ENCODE data around the gene INSYN1. TPM values are rescaled to one million over a fixed set of nuclear protein-coding genes. Genes with fewer than 3 reads are reported as not detected.
A peak's percentile ranks its signal among the peaks of the same experiment; 100 is the strongest.
"Not testable (repeated sequence)": the region's sequence is repeated elsewhere in the genome, so short reads cannot be mapped to it uniquely, and the experiment has no call there.

Gene INSYN1
- total RNA-seq, 4 donors from 2014 or later = 1.5 to 4.5 (median 2.3) TPM

GRCh38 chr15:73708691-73709090 lies 44.5 kb downstream of the INSYN1 start:
- Histone ChIP-seq H3K4me3 (no peak overlapping the region), H3K4me1 (peaks cover 0 to 7% (median 0%) of the 10 kb centered on the region in 4 donors), H3K27ac (no peak overlapping the region), H3K36me3 (no peaks in the 10 kb centered on the region), H3K27me3 (no peaks in the 10 kb centered on the region), H3K9me3 (no peaks in the 10 kb centered on the region)
- intact Hi-C loops (cut with DNase I; ENCODE audit: low total_unique reads) = no loop called here
- TF ChIP-seq EP300 (IDR thresholded peaks at IDR 0.05; ENCODE audit: low read depth) (no peak), CTCF (IDR thresholded peaks at IDR 0.05) (no peak)
- no peak for DNase-seq
- in situ Hi-C loops (cut with MboI; ENCODE audit: low pct_ligation_motif_present in 1 of 4, low pct_unique_long_range_greater_than_20kb in 1 of 4, low sequenced_read_pairs in 3 of 4) = loop anchor here in 1 of 4 donors (25.0 kb wide), 1 partner anchor 146 kb away; no protein-coding TSS in a partner anchor
- WGBS, 2 donors (ENCODE audit: low coverage in 1 of 2) = 67 to 89% methylated on average over 5 to 6 of the region's 6 CpGs

GRCh38 chr15:73704869-73705645 lies 48.1 kb downstream of the INSYN1 start:
- peak; percentile 63 to 82 (median 75) for TF ChIP-seq CTCF (IDR thresholded peaks at IDR 0.05)
- no peak for TF ChIP-seq POLR2A (IDR thresholded peaks at IDR 0.05)
- no peak for TF ChIP-seq POLR2AphosphoS5 (IDR thresholded peaks at IDR 0.05)
- no peak for TF ChIP-seq EP300 (IDR thresholded peaks at IDR 0.05; ENCODE audit: low read depth)
- Histone ChIP-seq H3K27ac (no peak overlapping the region), H3K4me1 (peaks cover 0 to 7% (median 0%) of the 10 kb centered on the region in 4 donors), H3K36me3 (no peaks in the 10 kb centered on the region), H3K4me3 (no peak overlapping the region), H3K9me3 (no peaks in the 10 kb centered on the region), H3K27me3 (no peaks in the 10 kb centered on the region)
- peak; percentile 72 for DNase-seq
- WGBS, 2 donors (ENCODE audit: low coverage in 1 of 2) = 52% methylated on average over 13 of the region's 13 CpGs; no CpG with 5 or more reads in 1 of the 2 donors
- in situ Hi-C loops (cut with MboI; ENCODE audit: low pct_ligation_motif_present in 1 of 4, low pct_unique_long_range_greater_than_20kb in 1 of 4, low sequenced_read_pairs in 3 of 4) (loop anchor here in 1 of 4 donors (25.0 kb wide), 1 partner anchor 143 kb away; no protein-coding TSS in a partner anchor), intact Hi-C loops (cut with DNase I; ENCODE audit: low total_unique reads) (no loop called here)

GRCh38 chr15:73704142-73704868 lies 48.8 kb downstream of the INSYN1 start:
- H3K36me3 ChIP-seq; DNase-seq; intact Hi-C loops (cut with DNase I; ENCODE audit: low total_unique reads); H3K4me1 ChIP-seq; H3K27me3 ChIP-seq; H3K4me3 ChIP-seq; H3K9me3 ChIP-seq; H3K27ac ChIP-seq: not testable (repeated sequence)
- 77 to 100% methylated on average over 2 to 18 of the region's 23 CpGs for WGBS, 2 donors (ENCODE audit: low coverage in 1 of 2)
- in situ Hi-C loops (cut with MboI; ENCODE audit: low pct_ligation_motif_present in 1 of 4, low pct_unique_long_range_greater_than_20kb in 1 of 4, low sequenced_read_pairs in 3 of 4) = loop anchor here in 1 of 4 donors (25.0 kb wide), 1 partner anchor 142 kb away; no protein-coding TSS in a partner anchor

GRCh38 chr15:73703601-73704000 lies 49.5 kb downstream of the INSYN1 start:
- H3K36me3 ChIP-seq; H3K27ac ChIP-seq; H3K9me3 ChIP-seq; H3K4me1 ChIP-seq; intact Hi-C loops (cut with DNase I; ENCODE audit: low total_unique reads); DNase-seq; H3K27me3 ChIP-seq; H3K4me3 ChIP-seq: not testable (repeated sequence)
- in situ Hi-C loops (cut with MboI; ENCODE audit: low pct_ligation_motif_present in 1 of 4, low pct_unique_long_range_greater_than_20kb in 1 of 4, low sequenced_read_pairs in 3 of 4) = loop anchor here in 1 of 4 donors (25.0 kb wide), 1 partner anchor 141 kb away; no protein-coding TSS in a partner anchor
- WGBS, 2 donors (ENCODE audit: low coverage in 1 of 2) = 90% methylated on average over 23 of the region's 23 CpGs; no CpG with 5 or more reads in 1 of the 2 donors

GRCh38 chr15:73702311-73703239 lies 50.6 kb downstream of the INSYN1 start:
- H3K27ac ChIP-seq; H3K9me3 ChIP-seq; H3K27me3 ChIP-seq; DNase-seq; H3K4me1 ChIP-seq; H3K4me3 ChIP-seq; intact Hi-C loops (cut with DNase I; ENCODE audit: low total_unique reads); H3K36me3 ChIP-seq: not testable (repeated sequence)
- in situ Hi-C loops (cut with MboI; ENCODE audit: low pct_ligation_motif_present in 1 of 4, low pct_unique_long_range_greater_than_20kb in 1 of 4, low sequenced_read_pairs in 3 of 4) = loop anchor here in 1 of 4 donors (25.0 kb wide), 1 partner anchor 140 kb away; no protein-coding TSS in a partner anchor
- WGBS, 2 donors (ENCODE audit: low coverage in 1 of 2) = 60 to 86% methylated on average over 2 to 33 of the region's 33 CpGs
